Trophoblast cell (in vitro differentiated cells and primary cell): Measurements from ENCODE around the gene SLC9A1.
A peak's percentile ranks its signal among the peaks of the same experiment; 100 is the strongest.

Experiments used
- DNase-seq, 2 donors: peaks; one replicate each; pipeline ENCODE4 v3.0.0-alpha.2; 2016
- H2AFZ ChIP-seq: 2 replicates; pipeline ENCODE4 v1.6.1; 2013; ENCODE audit warnings: low read length, moderate library complexity, mild to moderate bottlenecking; ENCODE audit not compliant: insufficient read depth, poor library complexity
- H2AK5ac ChIP-seq: 2 replicates; pipeline ENCODE4 v1.6.1; 2013; ENCODE audit warnings: mild to moderate bottlenecking, low read length
- H2BK120ac ChIP-seq: 2 replicates; pipeline ENCODE4 v1.6.1; 2013; ENCODE audit warnings: low read length, mild to moderate bottlenecking, moderate library complexity; ENCODE audit not compliant: insufficient read depth, poor library complexity
- H2BK12ac ChIP-seq: 2 replicates; pipeline ENCODE4 v1.6.1; 2013; ENCODE audit warnings: mild to moderate bottlenecking, low read length, moderate library complexity
- H2BK5ac ChIP-seq: 2 replicates; pipeline ENCODE4 v1.6.1; 2013; ENCODE audit warnings: low read length, low read depth, moderate library complexity, mild to moderate bottlenecking; ENCODE audit not compliant: poor library complexity
- H3K14ac ChIP-seq: 2 replicates; pipeline ENCODE4 v1.6.1; 2013; ENCODE audit warnings: mild to moderate bottlenecking, low read length
- H3K18ac ChIP-seq: 2 replicates; pipeline ENCODE4 v1.6.1; 2013; ENCODE audit warnings: mild to moderate bottlenecking, low read length
- H3K23ac ChIP-seq: 2 replicates; pipeline ENCODE4 v1.6.1; 2013; ENCODE audit warnings: low read length
- H3K27ac ChIP-seq: 2 replicates; pipeline ENCODE4 v1.5.1; 2013; ENCODE audit warnings: low read depth, mild to moderate bottlenecking, inconsistent platforms, low read length, moderate library complexity
- H3K27me3 ChIP-seq: 2 replicates; pipeline ENCODE4 v1.6.1; 2013; ENCODE audit warnings: inconsistent platforms, mild to moderate bottlenecking, low read length, moderate library complexity; ENCODE audit not compliant: insufficient read depth
- H3K36me3 ChIP-seq, 2 experiments: 1 replicate in 1 of 2; 2 replicates in 1 of 2; pipeline ENCODE4 v1.6.1; 2013; ENCODE audit warnings: low read length in 2 of 2, mild to moderate bottlenecking in 2 of 2, moderate library complexity in 1 of 2; ENCODE audit not compliant: insufficient read depth in 2 of 2, control insufficient read depth in 1 of 2
- H3K4ac ChIP-seq: 2 replicates; pipeline ENCODE4 v1.6.1; 2013; ENCODE audit warnings: low read depth, mild to moderate bottlenecking, low read length, moderate library complexity
- H3K4me1 ChIP-seq, 2 experiments: 1 replicate in 1 of 2; 2 replicates in 1 of 2; pipeline ENCODE4 v1.6.1; 2013; ENCODE audit warnings: low read length in 2 of 2, mild to moderate bottlenecking in 2 of 2, moderate library complexity in 1 of 2; ENCODE audit not compliant: insufficient read depth in 2 of 2, control insufficient read depth in 1 of 2
- H3K4me2 ChIP-seq: 2 replicates; pipeline ENCODE4 v1.6.1; 2013; ENCODE audit warnings: inconsistent platforms, mild to moderate bottlenecking, low read length, moderate library complexity
- H3K4me3 ChIP-seq: 2 replicates; pipeline ENCODE4 v1.5.1; 2013; ENCODE audit warnings: mild to moderate bottlenecking, low read depth, low read length, inconsistent platforms
- H3K79me1 ChIP-seq: one replicate; pipeline ENCODE4 v1.6.1; 2013; ENCODE audit warnings: low read length
- H3K79me2 ChIP-seq: 2 replicates; pipeline ENCODE4 v1.6.1; 2013; ENCODE audit warnings: low read length, mild to moderate bottlenecking; ENCODE audit not compliant: control insufficient read depth, insufficient read depth, poor library complexity
- H3K9ac ChIP-seq: 2 replicates; pipeline ENCODE4 v1.6.1; 2013; ENCODE audit warnings: mild to moderate bottlenecking, low read length
- H3K9me3 ChIP-seq: 2 replicates; pipeline ENCODE4 v1.6.1; 2013; ENCODE audit warnings: low read depth, mild to moderate bottlenecking, control low read depth, inconsistent platforms, low read length; ENCODE audit not compliant: insufficient read depth
- H4K12ac ChIP-seq: 2 replicates; pipeline ENCODE4 v1.6.1; 2013; ENCODE audit warnings: low read depth, mild to moderate bottlenecking, low read length, moderate library complexity
- H4K8ac ChIP-seq: 2 replicates; pipeline ENCODE4 v1.6.1; 2013; ENCODE audit warnings: low read depth, mild to moderate bottlenecking, low read length, moderate library complexity
- H4K91ac ChIP-seq: one replicate; pipeline ENCODE4 v1.6.1; 2013; ENCODE audit warnings: low read depth, mild to moderate bottlenecking, low read length, moderate library complexity
- WGBS: extraction: QIAGEN DNeasy Blood & Tissue Kit; methylation state at CpG from one replicate; pipeline ENCODE4 v1.1.7; 2013; ENCODE audit warnings: missing lambda C conversion rate; ENCODE audit not compliant: insufficient read length, insufficient coverage; ENCODE audit errors: extremely low coverage; 5-methylcytosine and 5-hydroxymethylcytosine counted together

Gene SLC9A1

DNA sequence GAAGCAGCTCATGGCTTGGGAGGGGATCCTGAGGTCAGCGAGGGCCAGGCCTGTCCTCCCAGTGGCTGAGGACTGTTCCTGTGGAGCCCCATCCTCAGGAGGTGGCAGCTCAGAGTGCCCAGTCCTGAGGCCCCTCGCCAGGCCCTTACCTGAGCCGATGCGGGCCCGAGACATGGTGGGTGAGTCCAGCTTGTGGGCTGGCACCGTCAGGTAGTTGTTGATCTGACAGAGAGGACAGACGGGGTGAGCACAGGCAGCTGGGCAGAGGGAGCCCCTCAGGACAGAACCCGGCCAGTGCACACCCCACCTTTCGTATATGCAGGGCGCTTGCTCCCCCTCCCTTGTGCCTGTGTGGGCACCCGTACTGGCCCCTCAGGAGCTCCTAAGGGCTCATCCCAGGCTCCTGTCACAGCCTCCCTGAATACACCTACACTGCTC, 53.9 kb downstream of the SLC9A1 start:
- DNase-seq, result no peak
- H4K12ac ChIP-seq, result no peak overlapping the region
- H3K9me3 ChIP-seq, result no peaks in the 10 kb centered on the region
- no peaks in the 10 kb centered on the region for H3K79me1 ChIP-seq
- H4K8ac ChIP-seq, result no peak overlapping the region
- H3K27me3 ChIP-seq, result no peaks in the 10 kb centered on the region
- H3K4ac ChIP-seq, result no peak overlapping the region
- H3K18ac ChIP-seq, result no peak overlapping the region
- H3K9ac ChIP-seq, result no peak overlapping the region
- H2BK120ac ChIP-seq, result no peak overlapping the region
- H2BK12ac ChIP-seq, result no peak overlapping the region
- H3K27ac ChIP-seq, result no peak overlapping the region
- H3K14ac ChIP-seq, result no peak overlapping the region
- no peak overlapping the region for H3K23ac ChIP-seq
- H4K91ac ChIP-seq, result no peak overlapping the region
- H3K79me2 ChIP-seq, result no peaks in the 10 kb centered on the region
- H3K36me3 ChIP-seq, result peaks cover 49% of the 10 kb centered on the region in 2 experiments
- no peak overlapping the region for H2AFZ ChIP-seq
- no peak overlapping the region for H3K4me3 ChIP-seq
- no peak overlapping the region for H2BK5ac ChIP-seq
- H3K4me2 ChIP-seq, result no peak overlapping the region
- H3K4me1 ChIP-seq, result peaks cover 9 to 10% of the 10 kb centered on the region in 2 experiments
- no peak overlapping the region for H2AK5ac ChIP-seq
- WGBS, result no CpG with 5 or more reads among the region's 11 CpGs

DNA sequence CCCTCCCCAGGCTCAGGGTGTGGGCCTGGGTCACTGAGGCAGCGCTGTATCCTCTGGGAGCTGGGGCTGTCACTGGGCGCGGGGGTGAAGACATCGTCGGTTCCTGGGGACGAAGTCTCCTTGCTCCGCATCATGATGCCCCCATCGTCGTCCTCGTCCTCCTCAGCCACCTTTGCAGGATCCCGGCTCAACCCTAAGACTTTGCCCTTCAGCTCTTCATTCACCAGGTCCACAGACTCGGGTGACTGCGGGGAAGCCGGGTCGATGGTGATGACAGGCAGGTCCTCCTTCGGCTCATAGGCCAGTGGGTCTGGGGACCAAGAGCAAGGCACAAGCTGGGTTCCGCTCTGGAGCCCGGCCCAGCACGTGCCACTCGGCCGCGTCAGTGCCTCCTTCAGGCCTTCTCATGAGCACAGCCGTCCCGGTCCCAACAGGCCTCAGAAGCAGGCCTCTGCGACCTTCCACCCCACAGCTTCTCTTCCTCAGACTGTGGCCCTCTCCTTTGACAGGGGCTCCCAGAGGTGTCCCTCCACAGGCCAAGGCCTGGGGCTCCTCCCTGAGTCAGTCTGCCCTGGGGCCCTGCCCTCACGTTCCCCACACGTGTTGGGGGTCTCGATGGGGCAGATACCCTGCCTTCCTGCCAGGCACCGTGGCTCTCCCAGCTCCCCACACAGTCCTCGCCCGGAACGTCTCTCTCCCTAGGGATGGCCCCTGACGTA, 54.4 kb downstream of the SLC9A1 start:
- H3K27ac ChIP-seq, result no peak overlapping the region
- H4K91ac ChIP-seq, result no peak overlapping the region
- no peak overlapping the region for H3K4me2 ChIP-seq
- H3K14ac ChIP-seq, result no peak overlapping the region
- H3K4ac ChIP-seq, result no peak overlapping the region
- no peak overlapping the region for H2BK5ac ChIP-seq
- H2AK5ac ChIP-seq, result no peak overlapping the region
- no peak overlapping the region for H4K12ac ChIP-seq
- no peak overlapping the region for H2BK120ac ChIP-seq
- no CpG with 5 or more reads among the region's 33 CpGs for whole genome bisulfite sequencing
- H3K18ac ChIP-seq, result no peak overlapping the region
- H3K27me3 ChIP-seq, result no peaks in the 10 kb centered on the region
- H3K4me1 ChIP-seq, result peaks cover 9 to 10% of the 10 kb centered on the region in 2 experiments
- no peaks in the 10 kb centered on the region for H3K79me2 ChIP-seq
- no peak overlapping the region for H3K23ac ChIP-seq
- no peak for DNase-seq
- no peak overlapping the region for H2AFZ ChIP-seq
- no peak overlapping the region for H3K4me3 ChIP-seq
- H4K8ac ChIP-seq, result no peak overlapping the region
- H2BK12ac ChIP-seq, result no peak overlapping the region
- H3K36me3 ChIP-seq, result peaks cover 43 to 44% of the 10 kb centered on the region in 2 experiments
- H3K9ac ChIP-seq, result no peak overlapping the region
- no peaks in the 10 kb centered on the region for H3K79me1 ChIP-seq
- H3K9me3 ChIP-seq, result no peaks in the 10 kb centered on the region

DNA sequence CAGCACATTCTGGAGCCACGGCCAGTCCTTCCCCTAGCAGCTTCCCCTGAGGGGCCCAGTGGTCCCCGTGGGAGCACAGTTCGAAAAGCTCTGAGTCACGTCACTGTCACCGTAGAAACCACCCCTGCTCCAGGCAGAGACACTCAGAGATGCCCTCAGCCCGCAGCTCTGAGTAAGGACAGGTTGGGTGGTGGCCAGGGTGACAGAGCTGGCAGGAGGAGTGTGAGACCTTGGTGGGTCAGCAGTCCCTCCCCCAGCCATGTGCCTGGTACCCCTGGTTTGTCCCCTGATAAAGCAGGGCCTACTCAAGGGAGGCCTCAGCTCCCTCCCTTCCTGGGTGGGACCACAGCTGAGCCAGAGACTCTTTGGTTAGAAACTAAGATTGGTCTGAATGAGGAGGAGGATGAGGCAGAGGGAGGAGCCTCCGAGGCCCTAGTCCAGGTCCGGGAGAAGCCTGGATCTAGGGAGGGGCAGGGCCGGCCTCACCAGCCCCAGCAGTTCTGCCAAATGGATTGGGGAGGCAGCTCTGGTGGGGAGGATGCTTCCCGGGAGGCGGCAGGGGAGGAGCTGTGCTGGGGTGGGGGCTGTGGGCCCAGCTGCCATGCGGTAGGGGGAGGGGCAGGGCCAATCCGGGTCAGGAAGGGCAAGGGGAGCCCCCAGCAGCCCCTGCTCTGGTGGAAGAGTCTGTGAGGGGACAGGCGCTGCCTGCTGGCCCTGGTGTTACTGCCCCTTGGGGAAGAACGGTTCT, 55.2 kb downstream of the SLC9A1 start:
- Histone ChIP-seq H3K9me3 (no peaks in the 10 kb centered on the region), H3K79me2 (no peaks in the 10 kb centered on the region), H2BK5ac (no peak overlapping the region), H4K91ac (no peak overlapping the region), H3K23ac (no peak overlapping the region), H3K27me3 (no peaks in the 10 kb centered on the region), H3K4me3 (no peak overlapping the region), H3K14ac (no peak overlapping the region), H2AK5ac (no peak overlapping the region), H3K4me2 (no peak overlapping the region), H3K18ac (no peak overlapping the region), H3K9ac (no peak overlapping the region), H4K8ac (no peak overlapping the region), H3K4ac (no peak overlapping the region), H3K4me1 (peaks cover 9 to 10% of the 10 kb centered on the region in 2 experiments), H3K27ac (no peak overlapping the region), H2BK12ac (no peak overlapping the region), H4K12ac (peak overlapping the region; percentile 1), H2AFZ (no peak overlapping the region), H2BK120ac (no peak overlapping the region), H3K36me3 (peaks cover 40 to 41% of the 10 kb centered on the region in 2 experiments), H3K79me1 (no peaks in the 10 kb centered on the region)
- no CpG with 5 or more reads among the region's 15 CpGs for WGBS
- peak; percentile 68 to 74 for DNase-seq

DNA sequence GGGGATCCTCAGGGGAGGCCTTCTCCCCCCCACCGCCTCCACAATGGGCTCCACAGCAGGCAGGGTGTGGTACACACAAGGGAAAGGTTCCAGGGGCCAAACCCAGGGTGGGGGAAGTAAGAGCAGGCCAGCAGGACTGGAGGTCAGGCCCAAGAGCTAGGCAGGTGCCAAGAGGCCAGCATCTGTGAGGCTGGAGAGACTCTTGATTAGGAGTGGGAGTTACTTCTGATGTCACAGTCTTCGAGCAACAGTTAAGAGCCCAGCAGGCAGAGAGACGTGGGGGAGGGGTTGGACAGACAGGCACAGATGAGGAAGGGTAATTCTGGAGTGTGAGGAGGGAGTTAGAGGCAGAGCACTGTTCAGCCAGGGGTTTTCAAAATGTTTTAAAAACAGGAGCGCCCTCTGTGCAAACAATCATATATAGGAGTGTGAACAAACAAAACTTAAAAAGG, 55.8 kb downstream of the SLC9A1 start:
- Histone ChIP-seq H2BK120ac (no peak overlapping the region), H3K27me3 (no peaks in the 10 kb centered on the region), H3K9me3 (no peaks in the 10 kb centered on the region), H3K79me2 (no peaks in the 10 kb centered on the region), H2AK5ac (no peak overlapping the region), H3K4me1 (peaks cover 9 to 10% of the 10 kb centered on the region in 2 experiments), H3K23ac (no peak overlapping the region), H3K4me2 (no peak overlapping the region), H4K12ac (no peak overlapping the region), H2BK5ac (no peak overlapping the region), H3K4me3 (no peak overlapping the region), H3K36me3 (peaks cover 39 to 40% of the 10 kb centered on the region in 2 experiments), H4K8ac (no peak overlapping the region), H2AFZ (no peak overlapping the region), H3K18ac (peak overlapping the region; percentile 9), H3K14ac (no peak overlapping the region), H3K9ac (no peak overlapping the region), H3K79me1 (no peaks in the 10 kb centered on the region), H4K91ac (no peak overlapping the region), H3K27ac (no peak overlapping the region), H2BK12ac (no peak overlapping the region), H3K4ac (no peak overlapping the region)
- no CpG with 5 or more reads among the region's 4 CpGs for WGBS
- DNase-seq, result no peak
